Spinal cord (tissue), 10 donors: ENCODE data around the gene GCKR. TPM values are rescaled to one million over a fixed set of nuclear protein-coding genes. Genes with fewer than 3 reads are reported as not detected.

Source experiments
- DNase-seq, 6 donors: peaks; one replicate each; pipeline versions ENCODE4 v3.0.0 to v3.0.0-alpha.2; 2013 to 2015; ENCODE audit warnings: low spot score in 6 of 6, low read depth in 4 of 6
- H3K27ac ChIP-seq: one replicate; pipeline ENCODE4 v1.5.1; 2013; ENCODE audit warnings: low read depth, low read length, control low read depth
- H3K27me3 ChIP-seq: one replicate; pipeline ENCODE4 v1.6.1; 2013; ENCODE audit warnings: low read length; ENCODE audit not compliant: control insufficient read depth, insufficient read depth
- H3K36me3 ChIP-seq: one replicate; pipeline ENCODE4 v1.6.1; 2013; ENCODE audit warnings: low read length; ENCODE audit not compliant: control insufficient read depth, insufficient read depth
- H3K4me1 ChIP-seq: one replicate; pipeline ENCODE4 v1.6.1; 2013; ENCODE audit warnings: low read length; ENCODE audit not compliant: control insufficient read depth, insufficient read depth
- H3K4me3 ChIP-seq: one replicate; pipeline ENCODE4 v1.5.1; 2013; ENCODE audit warnings: low read depth, low read length, control low read depth
- H3K9me3 ChIP-seq: one replicate; pipeline ENCODE4 v1.6.1; 2013; ENCODE audit warnings: low read length; ENCODE audit not compliant: control insufficient read depth, insufficient read depth
- WGBS: methylation state at CpG from one replicate; pipeline ENCODE4 v1.1.5; 2013; ENCODE audit warnings: missing lambda C conversion rate; ENCODE audit not compliant: insufficient coverage; 5-methylcytosine and 5-hydroxymethylcytosine counted together
- polyA plus RNA-seq, 2 donors: library from polyadenylated mRNA; unstranded; fragments of 120-200 nt; gene quantifications; one replicate each; pipeline ENCODE4 v1.2.1, GENCODE V29; 2013; ENCODE audit not compliant: insufficient read length in 2 of 2
- total RNA-seq, 2 donors: library from RNA; depleted of rRNA in 1 of 2; stranded (reverse); fragments of 120-200 nt in 1 of 2; fragments of >200 nt in 1 of 2; gene quantifications; one replicate each; pipeline versions ENCODE4 v1.2.3 to v1.2.4, GENCODE V29; 2013 to 2014
- donor health status: healthy.

Gene GCKR
- total and polyA plus RNA-seq, 4 donors: 0.20 to 2.9 (median 1.2) TPM

DNA sequence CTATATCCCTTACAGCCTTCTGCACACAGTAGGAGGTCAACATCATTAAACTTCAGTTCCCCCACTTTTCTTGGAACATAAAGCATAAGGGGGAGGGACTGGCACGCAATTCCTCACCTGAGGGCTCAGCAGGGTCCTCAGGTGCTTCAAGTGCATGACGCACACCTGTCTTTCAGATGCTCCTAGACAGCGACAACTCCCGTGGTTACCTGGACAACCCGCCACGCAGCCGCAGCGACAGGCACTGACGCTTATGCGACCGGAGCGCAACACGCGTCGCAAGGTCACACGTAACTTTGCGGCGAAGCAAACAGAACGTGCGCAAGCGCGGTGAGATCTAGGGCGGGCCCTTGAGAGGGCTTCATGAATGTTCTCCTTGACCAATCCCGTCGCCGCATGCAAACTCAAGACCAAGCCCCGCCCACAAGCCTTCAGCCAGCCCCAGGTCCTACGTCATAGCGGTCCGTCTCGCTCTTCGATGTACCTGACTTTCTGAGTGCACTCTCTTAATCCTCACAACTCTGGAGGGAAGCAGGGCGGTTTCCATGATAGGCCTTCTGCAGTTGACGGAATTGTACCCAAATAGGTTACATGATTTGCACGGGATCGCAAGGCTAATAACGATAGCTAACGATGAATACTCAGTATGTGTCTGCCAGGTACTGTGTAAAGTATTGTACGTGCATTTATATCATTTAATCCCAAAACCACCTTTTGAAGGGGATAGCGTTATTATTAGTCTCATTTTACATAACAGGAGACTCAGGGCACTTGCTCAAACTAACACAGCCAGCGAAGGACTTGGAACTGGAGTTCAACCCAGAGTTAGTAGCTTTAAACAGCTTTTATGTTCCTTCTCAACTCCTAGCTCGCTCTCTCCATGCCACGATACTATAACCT lies 6.9 kb upstream of the GCKR start, which contains the start of gene IFT172:
Gene IFT172 (minus strand): TSS at position 246 of the 900 bp plus-strand sequence. CDS start 90 bp downstream, at position 156.
- DNase-seq: peak; percentile 92 to 100 (median 97)
- no peaks in the 10 kb centered on the region for H3K9me3 ChIP-seq
- no peaks in the 10 kb centered on the region for H3K27me3 ChIP-seq
- H3K36me3 ChIP-seq: peaks cover 22% of the 10 kb centered on the region
- H3K4me1 ChIP-seq: peaks cover 16% of the 10 kb centered on the region
- WGBS: 3% methylated on average over 34 of the region's 43 CpGs
- peak within 1 kb of the TSS; percentile 87 for H3K4me3 ChIP-seq
- H3K27ac ChIP-seq: peak within 1 kb of the TSS; percentile 54

DNA sequence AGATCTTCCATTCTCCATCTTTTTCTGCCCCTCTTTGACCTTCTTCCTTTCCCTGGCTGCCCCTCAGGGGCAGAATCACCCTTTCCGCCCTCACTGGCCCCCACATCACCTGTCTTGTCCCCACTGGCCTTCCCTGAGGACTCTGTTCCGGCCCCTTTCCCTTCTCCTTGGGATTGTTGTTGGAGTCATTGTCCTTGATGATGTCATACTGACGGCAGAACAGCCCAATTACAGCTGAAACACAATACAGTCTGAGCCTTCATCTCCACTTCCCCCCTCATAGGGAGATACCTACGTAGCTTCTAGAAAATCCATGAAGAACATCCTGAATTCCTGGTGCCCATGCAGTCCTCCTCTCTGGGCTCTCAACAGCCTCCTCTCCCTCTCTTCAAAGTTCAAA lies 4.1 kb upstream of the GCKR start:
- peaks cover 2% of the 10 kb centered on the region for H3K27me3 ChIP-seq
- no peak for DNase-seq
- no peak overlapping the region for H3K27ac ChIP-seq
- 69% methylated on average over 3 of the region's 4 CpGs for WGBS
- H3K9me3 ChIP-seq: no peaks in the 10 kb centered on the region
- no peak overlapping the region for H3K4me3 ChIP-seq
- peaks cover 18% of the 10 kb centered on the region for H3K36me3 ChIP-seq
- H3K4me1 ChIP-seq: peaks cover 22% of the 10 kb centered on the region

DNA sequence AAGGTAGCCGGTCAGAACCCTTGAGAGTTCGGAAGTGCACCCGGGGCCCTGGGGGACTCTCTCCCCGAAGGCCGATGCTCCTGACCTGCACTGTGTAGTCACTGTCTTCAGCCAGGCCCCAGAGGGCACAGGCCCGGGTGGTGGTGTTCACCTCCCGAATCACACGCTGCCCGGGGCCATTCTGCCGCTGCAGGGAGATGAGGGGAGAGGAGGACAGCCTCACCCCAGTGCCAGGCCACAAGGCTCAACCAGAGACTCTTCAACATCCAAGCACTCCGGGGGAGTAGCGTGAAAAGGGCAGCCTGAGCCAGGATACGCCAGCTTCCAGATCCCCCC lies 2.7 kb upstream of the GCKR start:
- Histone ChIP-seq H3K4me1 (peaks cover 19% of the 10 kb centered on the region), H3K4me3 (no peak overlapping the region), H3K27me3 (peaks cover 2% of the 10 kb centered on the region), H3K9me3 (no peaks in the 10 kb centered on the region), H3K36me3 (peaks cover 18% of the 10 kb centered on the region), H3K27ac (no peak overlapping the region)
- 85% methylated on average over 9 of the region's 13 CpGs for WGBS
- no peak for DNase-seq

DNA sequence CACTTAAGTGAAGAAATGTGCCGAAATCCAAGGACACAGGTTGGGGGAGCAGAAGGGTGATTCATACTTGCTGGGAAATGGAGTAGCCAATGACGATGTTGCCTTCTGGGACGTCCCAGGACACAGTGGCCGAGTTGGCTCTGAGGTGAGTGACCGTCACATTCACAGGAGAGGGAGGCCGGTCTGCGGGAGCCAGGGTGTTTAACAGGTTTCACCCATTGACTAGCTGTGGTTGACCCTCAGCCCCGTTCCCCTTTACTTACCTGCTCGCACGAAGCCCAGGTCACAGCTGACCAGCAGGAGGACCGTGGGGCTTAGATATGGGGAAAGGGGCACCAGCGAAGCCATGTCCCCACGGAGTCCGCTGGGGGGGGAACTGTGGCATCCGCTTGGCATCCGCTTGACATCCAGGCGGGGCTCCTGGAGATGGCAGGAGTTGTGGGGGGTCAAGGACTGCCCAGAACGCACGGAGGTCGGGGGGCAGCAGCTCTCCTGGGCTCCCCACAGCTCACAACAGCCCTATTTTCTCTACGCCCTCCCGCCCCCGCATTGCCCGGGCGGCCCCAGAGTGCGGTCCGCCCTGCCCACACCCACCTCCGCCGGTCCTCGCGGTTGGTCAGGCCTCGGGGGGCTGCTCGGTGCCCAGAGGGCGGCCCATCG lies 2.2 kb upstream of the GCKR start:
- Histone ChIP-seq H3K4me3 (peak overlapping the region; percentile 48), H3K27ac (peak overlapping the region; percentile 57), H3K27me3 (peaks cover 2% of the 10 kb centered on the region), H3K9me3 (no peaks in the 10 kb centered on the region), H3K4me1 (peaks cover 15% of the 10 kb centered on the region), H3K36me3 (peaks cover 18% of the 10 kb centered on the region)
- 8% methylated on average over 30 of the region's 35 CpGs for WGBS
- peak in 2 of 6 donors; percentile 28 for DNase-seq

DNA sequence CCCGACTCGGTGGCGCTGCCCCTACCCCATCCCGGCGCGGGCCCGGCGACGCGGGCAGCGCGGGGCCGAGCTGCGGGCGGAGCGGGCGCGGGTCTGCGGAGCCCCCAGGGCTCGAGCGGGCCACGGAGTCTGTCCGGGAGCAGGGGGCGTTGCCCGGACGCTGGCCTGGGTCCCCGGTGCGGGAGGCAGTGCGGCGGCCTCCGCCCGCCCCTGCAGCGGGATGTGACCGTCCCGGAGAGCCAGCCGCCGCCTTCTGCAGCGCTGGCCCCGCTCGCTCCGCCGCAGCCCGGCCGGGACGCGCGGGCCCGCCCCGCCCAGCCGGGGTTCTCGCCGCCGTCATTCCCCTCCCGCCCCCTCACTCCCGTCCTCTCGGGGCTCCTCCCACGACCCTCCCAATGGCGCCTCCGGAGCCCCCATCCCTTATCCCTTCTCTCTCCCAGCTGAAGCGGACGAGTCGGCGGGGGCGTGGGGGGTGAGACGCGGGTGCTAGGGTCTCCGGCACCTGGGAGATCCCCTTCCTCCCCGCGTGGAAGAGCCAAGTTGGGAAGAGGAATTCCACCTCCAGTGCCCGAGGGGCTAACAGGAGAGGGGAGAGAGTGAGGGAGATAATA lies 1.6 kb upstream of the GCKR start, which contains the start of gene FNDC4:
Gene FNDC4 (minus strand): TSS at position 257 of the 611 bp plus-strand sequence. CDS start 521 bp downstream, outside the sequence.
- peak within 1 kb of the TSS; percentile 77 for H3K4me3 ChIP-seq
- DNase-seq: peak in 3 of 6 donors; percentile 24 to 86 (median 82)
- no peaks in the 10 kb centered on the region for H3K9me3 ChIP-seq
- H3K27ac ChIP-seq: peak within 1 kb of the TSS; percentile 57
- peaks cover 2% of the 10 kb centered on the region for H3K27me3 ChIP-seq
- H3K4me1 ChIP-seq: peaks cover 15% of the 10 kb centered on the region
- peaks cover 18% of the 10 kb centered on the region for H3K36me3 ChIP-seq
- 0% methylated on average over 49 of the region's 70 CpGs for WGBS

DNA sequence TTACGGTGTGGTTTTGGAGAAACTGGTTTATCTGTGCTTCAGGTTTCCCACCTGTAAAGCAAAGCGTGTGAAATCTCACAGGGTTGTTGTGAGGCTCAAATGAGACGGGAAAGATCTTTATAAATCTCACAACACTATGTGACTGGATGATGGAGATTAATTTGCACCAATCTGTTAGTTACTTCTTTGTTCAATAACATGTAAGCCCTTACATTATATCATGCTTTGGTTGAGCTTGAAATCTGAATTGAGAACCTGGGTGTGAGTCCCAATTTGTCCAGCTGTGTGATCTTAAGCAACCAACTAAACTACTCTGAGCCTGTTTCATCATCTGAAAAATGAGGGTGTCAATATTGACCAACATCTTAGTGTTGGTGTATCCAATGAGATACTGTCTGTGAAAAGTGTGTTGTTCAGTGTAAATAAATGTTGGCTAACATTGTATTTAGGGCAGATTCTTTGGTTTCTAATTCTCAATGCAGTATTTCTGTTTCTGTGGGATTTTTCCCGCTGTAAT lies 741 bp upstream of the GCKR start:
- Histone ChIP-seq H3K27ac (no peak overlapping the region), H3K27me3 (peaks cover 2% of the 10 kb centered on the region), H3K36me3 (peaks cover 18% of the 10 kb centered on the region), H3K9me3 (no peaks in the 10 kb centered on the region), H3K4me1 (peaks cover 15% of the 10 kb centered on the region), H3K4me3 (peak overlapping the region; percentile 77)
- no peak for DNase-seq
- no CpG with 5 or more reads among the region's 4 CpGs for WGBS

DNA sequence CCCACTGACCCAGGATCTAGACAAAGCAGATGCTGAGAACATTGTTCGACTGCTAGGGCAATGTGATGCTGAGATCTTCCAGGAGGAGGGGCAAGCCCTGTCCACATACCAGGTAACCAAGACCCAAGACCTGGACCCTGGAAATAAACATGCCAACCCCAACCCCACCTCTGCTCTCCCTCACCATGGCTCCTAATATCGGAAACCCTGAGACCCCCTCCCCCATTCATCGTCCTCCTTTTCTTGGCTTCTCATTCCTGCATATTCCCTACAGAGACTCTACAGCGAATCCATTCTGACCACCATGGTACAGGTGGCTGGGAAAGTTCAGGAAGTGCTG lies 619 bp downstream of the GCKR start:
- no peak for DNase-seq
- Histone ChIP-seq H3K36me3 (peaks cover 14% of the 10 kb centered on the region), H3K27me3 (peaks cover 2% of the 10 kb centered on the region), H3K9me3 (no peaks in the 10 kb centered on the region), H3K4me1 (peaks cover 15% of the 10 kb centered on the region), H3K4me3 (no peak overlapping the region), H3K27ac (no peak overlapping the region)
- WGBS: 56% methylated on average over 2 of the region's 4 CpGs

DNA sequence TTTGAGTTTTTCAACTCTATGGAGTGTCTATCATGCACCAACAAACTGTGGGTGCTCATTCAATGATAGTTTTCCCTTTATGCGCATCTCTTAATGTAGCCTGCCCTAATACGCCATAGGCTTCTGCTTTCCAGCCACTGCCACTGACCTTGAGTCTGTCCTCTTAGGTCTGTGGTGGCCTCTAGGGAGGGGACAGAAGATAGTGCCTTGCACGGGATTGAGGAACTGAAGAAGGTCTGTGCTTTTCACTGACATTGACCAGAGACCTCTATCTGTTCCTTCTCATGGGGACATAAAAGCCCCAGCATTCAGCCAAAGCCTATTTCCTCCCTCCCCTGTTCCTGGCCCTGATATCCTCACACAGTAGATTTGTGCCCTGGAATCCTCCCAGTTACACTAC lies 2.3 kb downstream of the GCKR start:
- Histone ChIP-seq H3K27me3 (peaks cover 2% of the 10 kb centered on the region), H3K36me3 (no peaks in the 10 kb centered on the region), H3K27ac (no peak overlapping the region), H3K9me3 (no peaks in the 10 kb centered on the region), H3K4me3 (no peak overlapping the region), H3K4me1 (peaks cover 12% of the 10 kb centered on the region)
- DNase-seq: no peak
- no CpG with 5 or more reads among the region's 3 CpGs for WGBS

DNA sequence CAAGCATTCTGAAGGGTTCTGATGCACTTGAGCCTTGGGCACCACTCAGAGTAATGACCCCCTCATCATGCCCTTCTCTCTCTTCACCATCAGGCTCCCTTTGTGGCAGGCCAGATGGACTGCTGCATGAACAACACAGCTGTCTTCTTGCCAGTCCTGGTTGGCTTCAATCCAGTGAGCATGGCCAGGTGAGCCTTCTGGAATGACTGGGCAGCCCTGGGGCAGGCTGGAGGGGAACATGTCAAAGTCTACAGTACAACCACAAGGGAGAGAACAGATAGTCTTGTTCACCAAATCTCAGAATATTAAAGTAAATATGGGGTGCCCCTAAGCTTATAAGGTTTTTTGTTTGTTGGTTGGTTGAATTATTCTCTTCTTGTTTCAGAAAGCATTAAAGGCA lies 4.4 kb downstream of the GCKR start:
- no peak for DNase-seq
- Histone ChIP-seq H3K27me3 (peaks cover 2% of the 10 kb centered on the region), H3K27ac (no peak overlapping the region), H3K36me3 (no peaks in the 10 kb centered on the region), H3K4me1 (peaks cover 5% of the 10 kb centered on the region), H3K9me3 (no peaks in the 10 kb centered on the region), H3K4me3 (no peak overlapping the region)
